HG03571 (cell line): Measurements from ENCODE around the gene BAZ1A.

Source experiments
- ATAC-seq: cut with Tn5 transposase; IDR thresholded peaks from one replicate; pipeline ENCODE4 v1.9.1; 2021; ENCODE audit not compliant: unreplicated experiment

The BAZ1A gene

GRCh38 chr14:34875031-34875922 lies at the start of gene BAZ1A:
Gene BAZ1A, minus strand, starts transcription at chr14:34875360. Its CDS starts 756 bp downstream, at chr14:34874604.
- ATAC-seq = peak; percentile 31

- ATAC-seq = no peak
Observed at GRCh38 chr14:34920339-34920738, 45.2 kb upstream of the BAZ1A start.

- no peak for ATAC-seq
Observed at GRCh38 chr14:34913619-34914018, 38.5 kb upstream of the BAZ1A start.

GRCh38 chr14:34912966-34913365 lies 37.8 kb upstream of the BAZ1A start:
- no peak for ATAC-seq

GRCh38 chr14:34912182-34912581 lies 37.0 kb upstream of the BAZ1A start:
- no peak for ATAC-seq

- ATAC-seq = no peak
Observed at GRCh38 chr14:34911209-34912150, 36.3 kb upstream of the BAZ1A start.

GRCh38 chr14:34906287-34906686 lies 31.1 kb upstream of the BAZ1A start:
- ATAC-seq = no peak

- no peak for ATAC-seq
Observed at GRCh38 chr14:34895277-34895676, 20.1 kb upstream of the BAZ1A start.

- ATAC-seq = no peak
Observed at GRCh38 chr14:34890937-34891336, 15.8 kb upstream of the BAZ1A start.

GRCh38 chr14:34888186-34888585 lies 13.0 kb upstream of the BAZ1A start:
- no peak for ATAC-seq

GRCh38 chr14:34883954-34884353 lies 8.8 kb upstream of the BAZ1A start:
- ATAC-seq = no peak

GRCh38 chr14:34874386-34875030 lies 652 bp downstream of the BAZ1A start:
- peak; percentile 27 for ATAC-seq

- ATAC-seq = peak; percentile 69
Observed at GRCh38 chr14:34873589-34874385, 1.4 kb downstream of the BAZ1A start.

- ATAC-seq = no peak
Observed at GRCh38 chr14:34872822-34873588, 2.2 kb downstream of the BAZ1A start.

GRCh38 chr14:34867199-34867598 lies 8.0 kb downstream of the BAZ1A start:
- no peak for ATAC-seq

- ATAC-seq = no peak
Observed at GRCh38 chr14:34865889-34866574, 9.1 kb downstream of the BAZ1A start.

- ATAC-seq = no peak
Observed at GRCh38 chr14:34863844-34864243, 11.3 kb downstream of the BAZ1A start.

- ATAC-seq = no peak
Observed at GRCh38 chr14:34858765-34859164, 16.4 kb downstream of the BAZ1A start.
